ENCODE measurements around the gene ZCCHC14. TPM values are rescaled to one million over a fixed set of nuclear protein-coding genes. Genes with fewer than 3 reads are reported as not detected.
"Not testable (repeated sequence)": the region's sequence is repeated elsewhere in the genome, so short reads cannot be mapped to it uniquely, and the experiment has no call there.

Gene ZCCHC14
- total RNA-seq, 1 donor from 2014 or later = 15.9 TPM

DNA sequence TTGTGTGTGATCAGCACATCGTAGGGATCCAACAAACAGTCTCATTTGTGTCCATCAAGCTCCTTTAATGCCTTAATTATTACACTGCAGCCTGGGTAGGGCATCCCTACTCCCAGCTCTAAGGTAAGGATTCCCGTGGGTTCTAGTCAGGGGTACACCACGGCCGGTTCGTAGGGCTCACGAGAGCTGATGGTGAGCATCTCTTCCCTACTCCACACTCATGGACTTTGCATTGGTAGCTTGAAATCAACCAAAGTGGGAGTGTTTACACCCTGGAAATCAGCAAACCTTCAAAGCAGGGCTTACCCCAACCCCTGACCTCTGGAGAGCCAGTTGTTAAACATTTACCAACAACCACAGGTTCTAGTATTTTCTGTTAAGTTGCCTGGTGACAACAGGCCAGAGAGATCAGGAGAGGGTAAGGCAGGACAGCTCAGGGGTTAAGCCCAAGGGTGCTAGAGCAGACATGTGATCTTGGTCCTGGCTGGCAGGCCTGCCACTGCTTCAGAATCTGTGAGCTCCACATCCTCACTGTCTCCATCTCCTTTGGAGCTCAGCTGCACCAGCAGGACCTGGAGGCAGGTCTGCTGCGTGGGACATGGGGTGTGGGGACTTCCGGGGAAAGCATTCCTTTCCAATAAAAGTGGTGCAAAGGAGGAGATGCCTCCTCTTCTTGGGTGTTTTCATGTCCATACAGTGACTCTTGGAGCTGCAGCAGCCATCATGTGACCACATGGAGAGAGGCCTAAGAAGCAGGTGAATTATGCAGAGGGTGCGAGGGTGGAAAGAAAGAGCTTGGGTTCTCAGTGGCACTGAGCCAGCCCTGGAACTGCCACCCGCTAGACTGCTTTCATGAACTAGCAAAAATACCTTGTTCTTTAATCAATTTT is 36.1 kb upstream of the ZCCHC14 start:
- no peaks in the 10 kb centered on the region for H3K4me1 ChIP-seq
- no peaks in the 10 kb centered on the region for H3K27me3 ChIP-seq (ENCODE audit: low read depth)
- TF ChIP-seq, protein P1, sequence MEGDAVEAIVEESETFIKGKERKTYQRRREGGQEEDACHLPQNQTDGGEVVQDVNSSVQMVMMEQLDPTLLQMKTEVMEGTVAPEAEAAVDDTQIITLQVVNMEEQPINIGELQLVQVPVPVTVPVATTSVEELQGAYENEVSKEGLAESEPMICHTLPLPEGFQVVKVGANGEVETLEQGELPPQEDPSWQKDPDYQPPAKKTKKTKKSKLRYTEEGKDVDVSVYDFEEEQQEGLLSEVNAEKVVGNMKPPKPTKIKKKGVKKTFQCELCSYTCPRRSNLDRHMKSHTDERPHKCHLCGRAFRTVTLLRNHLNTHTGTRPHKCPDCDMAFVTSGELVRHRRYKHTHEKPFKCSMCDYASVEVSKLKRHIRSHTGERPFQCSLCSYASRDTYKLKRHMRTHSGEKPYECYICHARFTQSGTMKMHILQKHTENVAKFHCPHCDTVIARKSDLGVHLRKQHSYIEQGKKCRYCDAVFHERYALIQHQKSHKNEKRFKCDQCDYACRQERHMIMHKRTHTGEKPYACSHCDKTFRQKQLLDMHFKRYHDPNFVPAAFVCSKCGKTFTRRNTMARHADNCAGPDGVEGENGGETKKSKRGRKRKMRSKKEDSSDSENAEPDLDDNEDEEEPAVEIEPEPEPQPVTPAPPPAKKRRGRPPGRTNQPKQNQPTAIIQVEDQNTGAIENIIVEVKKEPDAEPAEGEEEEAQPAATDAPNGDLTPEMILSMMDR (IDR thresholded peaks at IDR 0.05; ENCODE audit: borderline replicate concordance) = no peak
- no peak overlapping the region for H3K27ac ChIP-seq (replicated peaks)
- peaks cover 40% of the 10 kb centered on the region for H3K9me3 ChIP-seq (replicated peaks)
- no peaks in the 10 kb centered on the region for H3K36me3 ChIP-seq
- intact Hi-C loops (cut with micrococcal nuclease) = no loop called here
- no peak for DNase-seq
- H3K4me3 ChIP-seq = no peak overlapping the region

DNA sequence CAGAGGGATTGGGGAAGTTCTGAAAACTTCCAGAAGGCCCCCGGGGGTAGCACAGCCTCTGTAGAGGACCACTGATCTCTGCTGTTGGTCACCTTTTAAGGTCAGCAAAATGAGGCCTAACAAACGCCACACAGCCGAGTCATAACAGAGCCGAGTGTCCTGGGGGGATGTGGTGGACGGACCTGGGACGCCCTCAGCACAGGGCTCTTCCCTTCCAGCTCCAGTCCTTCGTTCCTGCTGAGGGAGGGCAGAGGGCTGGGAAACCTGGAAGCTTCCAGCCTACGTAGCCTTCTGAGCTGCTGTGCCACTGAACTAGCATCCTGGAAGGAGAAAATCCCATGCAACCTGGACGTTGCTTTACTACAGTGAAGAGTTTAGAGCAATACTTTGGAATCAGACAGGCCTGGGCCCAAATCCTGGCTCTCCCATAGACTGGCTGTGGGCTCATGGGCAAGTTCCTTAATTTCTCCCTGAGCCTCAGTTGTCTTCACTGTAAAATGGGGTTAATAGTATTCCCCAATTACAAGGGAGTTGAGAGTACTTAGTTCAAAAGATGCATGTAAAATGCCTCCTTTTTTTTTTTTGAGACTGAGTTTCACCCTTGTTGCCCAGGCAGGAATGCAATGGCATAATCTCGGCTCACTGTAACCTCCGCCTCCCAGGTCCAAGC is 34.4 kb upstream of the ZCCHC14 start:
- TF ChIP-seq, protein P1 (IDR thresholded peaks at IDR 0.05; ENCODE audit: borderline replicate concordance) = no peak
- Histone ChIP-seq H3K9me3 (replicated peaks) (peaks cover 33% of the 10 kb centered on the region), H3K4me1 (no peaks in the 10 kb centered on the region), H3K27ac (replicated peaks) (no peak overlapping the region), H3K27me3 (ENCODE audit: low read depth) (no peaks in the 10 kb centered on the region), H3K36me3 (no peaks in the 10 kb centered on the region), H3K4me3 (no peak overlapping the region)
- no peak for DNase-seq
- intact Hi-C loops (cut with micrococcal nuclease) = no loop called here

DNA sequence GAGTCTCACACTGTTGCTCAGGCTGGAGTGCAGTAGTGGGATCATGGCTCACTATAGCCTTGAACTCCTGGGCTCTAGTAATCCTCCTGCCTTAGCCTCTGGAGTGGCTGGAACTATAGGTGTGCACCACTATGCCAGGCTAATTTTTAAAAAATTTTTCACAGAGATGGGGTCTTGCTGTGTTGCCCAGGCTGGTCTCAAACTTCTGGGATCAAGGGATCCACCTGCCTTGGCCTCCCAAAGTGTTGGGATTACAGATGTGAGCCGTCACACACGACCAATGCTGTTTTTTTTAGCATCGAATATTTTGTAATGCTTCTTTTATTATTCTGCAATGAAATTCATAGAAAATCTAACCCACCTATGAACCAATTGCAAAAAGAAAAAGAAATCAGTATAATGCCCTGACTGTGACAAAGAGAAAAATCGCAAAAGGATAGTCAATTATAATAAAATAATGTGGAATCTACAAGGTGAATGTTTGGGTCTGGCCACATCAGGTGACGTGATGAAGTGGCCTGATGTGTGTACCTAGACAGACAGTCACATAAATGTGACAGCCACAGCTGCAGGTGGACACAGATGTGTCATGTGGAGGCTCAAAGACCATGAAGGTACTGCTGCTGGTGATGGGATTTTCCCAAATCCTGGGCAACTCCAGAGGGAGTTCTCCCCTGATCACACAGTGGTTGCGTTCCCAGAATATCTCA is 33.6 kb upstream of the ZCCHC14 start:
- intact Hi-C loops (cut with micrococcal nuclease) = no loop called here
- no peaks in the 10 kb centered on the region for H3K36me3 ChIP-seq
- TF ChIP-seq, protein P1 (IDR thresholded peaks at IDR 0.05; ENCODE audit: borderline replicate concordance) = no peak

DNA sequence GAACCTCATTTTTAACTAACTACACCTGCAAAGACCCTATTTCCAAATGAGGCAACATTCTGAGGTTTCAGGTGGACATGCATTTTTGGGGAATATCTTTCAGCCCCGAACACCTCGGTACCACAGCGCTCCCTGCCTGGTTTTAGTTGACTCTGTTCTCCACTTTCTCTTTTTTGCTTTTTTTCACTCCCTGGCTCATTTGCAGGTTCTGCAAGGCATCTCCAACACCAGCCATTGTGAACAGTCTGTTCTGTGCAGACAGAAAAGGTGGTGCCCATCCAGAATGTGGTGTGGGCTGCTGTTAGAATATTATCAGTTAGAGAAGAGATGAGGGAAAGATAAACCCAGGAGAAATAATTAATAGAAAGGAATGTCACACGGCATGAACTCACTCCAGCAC is 32.5 kb upstream of the ZCCHC14 start:
- no peak overlapping the region for H3K27ac ChIP-seq (replicated peaks)
- no peaks in the 10 kb centered on the region for H3K36me3 ChIP-seq
- TF ChIP-seq, protein P1 (IDR thresholded peaks at IDR 0.05; ENCODE audit: borderline replicate concordance) = no peak

More for the DNA sequence above, 33.6 kb upstream of the ZCCHC14 start:
- H3K27me3 ChIP-seq (ENCODE audit: low read depth) = no peaks in the 10 kb centered on the region
- peaks cover 31% of the 10 kb centered on the region for H3K9me3 ChIP-seq (replicated peaks)
- H3K4me3 ChIP-seq = no peak overlapping the region
- no peaks in the 10 kb centered on the region for H3K4me1 ChIP-seq
- H3K27ac ChIP-seq (replicated peaks) = no peak overlapping the region
- no peak for DNase-seq

DNA sequence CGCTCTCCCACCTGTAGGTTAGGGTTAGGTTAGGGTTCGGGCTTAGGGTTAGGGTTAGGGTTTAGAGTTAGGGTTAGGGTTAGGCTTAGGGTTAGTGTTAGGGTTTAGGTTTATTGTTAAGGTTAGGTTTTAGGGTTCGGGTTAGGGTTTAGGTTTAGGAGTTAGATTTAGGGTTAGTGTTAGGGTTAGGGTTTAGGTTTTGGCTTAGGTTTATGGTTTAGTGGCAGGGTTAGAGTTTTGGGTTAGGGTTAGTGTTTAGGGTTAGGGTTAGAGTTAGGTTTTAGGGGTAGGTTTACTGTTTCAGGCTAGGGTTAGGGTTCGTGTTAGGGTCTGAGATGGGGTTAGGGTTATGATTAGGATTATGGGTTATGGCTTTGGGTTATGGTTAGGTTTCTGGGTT is 31.6 kb upstream of the ZCCHC14 start:
- TF ChIP-seq, protein P1 (IDR thresholded peaks at IDR 0.05; ENCODE audit: borderline replicate concordance) = no peak
- Histone ChIP-seq H3K27ac (replicated peaks) (no peak overlapping the region), H3K9me3 (replicated peaks) (peaks cover 12% of the 10 kb centered on the region), H3K4me3 (no peak overlapping the region), H3K4me1 (peaks cover under 1% of the 10 kb centered on the region), H3K27me3 (ENCODE audit: low read depth) (no peaks in the 10 kb centered on the region), H3K36me3 (no peaks in the 10 kb centered on the region)
- DNase-seq = no peak
- intact Hi-C loops (cut with micrococcal nuclease) = no loop called here

More for the DNA sequence above, 32.5 kb upstream of the ZCCHC14 start:
- Histone ChIP-seq H3K4me1 (no peaks in the 10 kb centered on the region), H3K27me3 (ENCODE audit: low read depth) (no peaks in the 10 kb centered on the region), H3K4me3 (no peak overlapping the region), H3K9me3 (replicated peaks) (peaks cover 21% of the 10 kb centered on the region)
- intact Hi-C loops (cut with micrococcal nuclease) = no loop called here
- DNase-seq = no peak

DNA sequence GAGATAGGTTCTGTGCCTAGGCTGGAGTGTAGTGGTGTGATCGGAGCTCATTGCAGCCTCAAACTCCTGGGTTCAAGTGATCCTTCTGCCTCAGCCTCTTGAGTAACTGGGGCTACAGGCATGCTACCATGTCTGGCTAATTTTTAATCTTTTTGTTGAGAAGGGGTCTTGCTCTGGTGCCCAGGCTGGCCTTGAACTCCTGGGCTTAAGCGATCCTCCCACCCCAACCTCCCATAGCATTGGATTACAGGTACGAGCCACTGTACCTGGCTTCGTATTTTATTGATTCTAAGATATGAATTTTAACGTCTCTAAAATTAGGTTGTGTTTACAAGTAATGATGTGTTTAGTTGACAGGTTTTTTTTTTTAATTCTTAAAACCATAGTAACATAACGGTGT is 30.8 kb upstream of the ZCCHC14 start:
- H3K27me3 ChIP-seq (ENCODE audit: low read depth); DNase-seq; H3K9me3 ChIP-seq (replicated peaks); H3K4me3 ChIP-seq; H3K27ac ChIP-seq (replicated peaks); intact Hi-C loops (cut with micrococcal nuclease); H3K36me3 ChIP-seq; H3K4me1 ChIP-seq: not testable (repeated sequence)

DNA sequence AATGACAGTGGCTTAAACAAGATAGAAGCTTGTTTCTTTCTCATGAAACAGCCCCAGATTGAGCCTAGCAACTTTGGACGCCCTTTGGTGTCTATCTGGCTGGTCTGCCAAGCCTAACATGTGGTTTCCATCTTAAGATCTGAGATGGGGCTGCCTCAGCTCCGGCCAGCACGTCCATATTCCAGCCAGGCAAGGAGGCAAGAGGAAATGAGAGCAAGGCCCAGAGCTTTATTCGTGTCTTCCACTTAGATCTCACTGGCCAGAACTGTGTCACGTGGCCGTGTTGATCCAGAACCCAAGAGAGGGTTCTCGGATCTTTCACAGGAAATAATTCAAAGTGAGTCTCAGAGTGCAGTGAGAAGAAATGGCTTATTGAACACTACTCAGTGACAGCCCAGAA is 28.9 kb upstream of the ZCCHC14 start:
- H3K36me3 ChIP-seq; H3K4me3 ChIP-seq; H3K27me3 ChIP-seq (ENCODE audit: low read depth); H3K9me3 ChIP-seq (replicated peaks); intact Hi-C loops (cut with micrococcal nuclease): not testable (repeated sequence)
- peak; percentile 53 for DNase-seq
- peak overlapping the region; percentile 60 for H3K27ac ChIP-seq (replicated peaks)
- H3K4me1 ChIP-seq = peaks cover 24% of the 10 kb centered on the region

DNA sequence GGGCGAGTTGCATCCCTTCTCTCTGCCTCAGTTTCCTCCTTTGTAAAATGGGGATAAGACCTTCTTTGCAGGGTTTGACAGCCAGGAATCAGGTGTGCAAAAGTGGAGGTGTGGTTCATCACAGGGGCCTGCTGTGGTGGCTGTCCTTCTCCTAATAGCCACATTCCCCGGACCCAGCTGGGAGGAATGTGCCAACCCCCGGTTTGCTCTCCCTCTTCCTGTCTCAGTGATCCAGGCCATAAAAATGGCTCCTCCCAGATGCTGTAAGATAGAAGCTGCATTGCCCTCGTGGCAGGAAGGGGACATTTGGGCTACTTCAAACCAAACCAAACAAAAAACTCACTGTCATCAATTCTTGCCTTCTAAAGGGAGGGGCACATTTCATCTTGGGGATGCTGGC is 26.3 kb upstream of the ZCCHC14 start:
- Histone ChIP-seq H3K4me1 (peaks cover 30% of the 10 kb centered on the region), H3K27ac (replicated peaks) (peak overlapping the region; percentile 87)
- DNase-seq; H3K9me3 ChIP-seq (replicated peaks); H3K36me3 ChIP-seq; H3K4me3 ChIP-seq; H3K27me3 ChIP-seq (ENCODE audit: low read depth); intact Hi-C loops (cut with micrococcal nuclease): not testable (repeated sequence)
